Uterus (tissue), 2 donors: ENCODE measurements around the gene RNGTT.

ENCODE experiments used
- POLR2A ChIP-seq, 2 donors: fragments of 450-650 bp; IDR thresholded peaks; one replicate each; pipeline ENCODE4 v1.6.1; 2016; ENCODE audit warnings: antibody characterized with exemption in 2 of 2, mild to moderate bottlenecking in 1 of 2, moderate library complexity in 1 of 2
- TF ChIP-seq, protein P1 (sequence below), 4 experiments: fragments of 200-600 bp in 2 of 4; fragments of 450-650 bp in 2 of 4; sonication (generic) in 2 of 4; IDR thresholded peaks; one replicate each; pipeline ENCODE4 v1.5.1; 2016 to 2019; ENCODE audit warnings: antibody characterized with exemption in 4 of 4, mild to moderate bottlenecking in 2 of 4, moderate library complexity in 1 of 4

GRCh38 chr6:89011436-89011835 lies 48.0 kb upstream of the RNGTT start:
- TF ChIP-seq, protein P1, sequence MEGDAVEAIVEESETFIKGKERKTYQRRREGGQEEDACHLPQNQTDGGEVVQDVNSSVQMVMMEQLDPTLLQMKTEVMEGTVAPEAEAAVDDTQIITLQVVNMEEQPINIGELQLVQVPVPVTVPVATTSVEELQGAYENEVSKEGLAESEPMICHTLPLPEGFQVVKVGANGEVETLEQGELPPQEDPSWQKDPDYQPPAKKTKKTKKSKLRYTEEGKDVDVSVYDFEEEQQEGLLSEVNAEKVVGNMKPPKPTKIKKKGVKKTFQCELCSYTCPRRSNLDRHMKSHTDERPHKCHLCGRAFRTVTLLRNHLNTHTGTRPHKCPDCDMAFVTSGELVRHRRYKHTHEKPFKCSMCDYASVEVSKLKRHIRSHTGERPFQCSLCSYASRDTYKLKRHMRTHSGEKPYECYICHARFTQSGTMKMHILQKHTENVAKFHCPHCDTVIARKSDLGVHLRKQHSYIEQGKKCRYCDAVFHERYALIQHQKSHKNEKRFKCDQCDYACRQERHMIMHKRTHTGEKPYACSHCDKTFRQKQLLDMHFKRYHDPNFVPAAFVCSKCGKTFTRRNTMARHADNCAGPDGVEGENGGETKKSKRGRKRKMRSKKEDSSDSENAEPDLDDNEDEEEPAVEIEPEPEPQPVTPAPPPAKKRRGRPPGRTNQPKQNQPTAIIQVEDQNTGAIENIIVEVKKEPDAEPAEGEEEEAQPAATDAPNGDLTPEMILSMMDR (IDR thresholded peaks at IDR 0.05): no peak
- TF ChIP-seq POLR2A (IDR thresholded peaks at IDR 0.05): no peak
